ENCODE data around the gene SLC66A2. TPM values are rescaled to one million over a fixed set of nuclear protein-coding genes. Genes with fewer than 3 reads are reported as not detected.

SLC66A2 gene
- total RNA-seq, 1 donor from 2014 or later, result 28.1 TPM

DNA sequence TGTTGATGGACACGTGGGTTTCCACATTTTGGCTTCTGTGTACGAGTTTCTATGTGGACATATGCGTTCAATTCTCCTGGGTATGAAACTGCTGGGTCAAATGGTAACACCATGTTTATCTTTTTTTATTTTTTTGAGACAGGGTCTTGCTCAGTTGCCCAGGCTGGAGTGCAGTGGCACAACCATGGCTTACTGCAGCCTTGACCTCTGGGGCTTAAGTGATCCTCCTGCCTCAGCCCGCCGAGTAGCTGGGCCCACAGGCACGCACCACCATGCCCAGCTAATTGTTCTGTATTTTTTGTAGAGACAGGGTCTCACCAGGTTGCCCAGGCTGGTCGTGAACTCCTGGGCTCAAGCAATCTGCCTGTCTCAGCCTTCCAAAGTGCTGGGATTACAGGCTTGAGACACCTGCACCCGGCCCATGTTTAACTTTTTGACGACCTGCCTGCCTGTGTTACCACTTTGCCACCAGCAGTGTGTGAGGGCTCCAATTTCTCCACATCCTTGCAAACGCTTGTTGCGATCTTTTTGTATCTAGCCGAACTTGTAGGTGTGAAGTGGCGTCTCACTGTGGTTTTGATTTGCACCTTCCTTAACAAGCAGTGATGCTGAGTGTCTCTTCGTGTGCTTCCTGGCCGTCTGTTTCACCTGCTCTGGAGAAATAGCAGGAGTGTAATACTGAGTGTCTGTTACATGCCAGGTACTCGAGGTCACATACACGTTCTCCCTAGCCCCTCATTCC, 19.9 kb upstream of the SLC66A2 start:
- DNase-seq (ENCODE audit: low read depth), result no peak
- TF ChIP-seq, protein P1, sequence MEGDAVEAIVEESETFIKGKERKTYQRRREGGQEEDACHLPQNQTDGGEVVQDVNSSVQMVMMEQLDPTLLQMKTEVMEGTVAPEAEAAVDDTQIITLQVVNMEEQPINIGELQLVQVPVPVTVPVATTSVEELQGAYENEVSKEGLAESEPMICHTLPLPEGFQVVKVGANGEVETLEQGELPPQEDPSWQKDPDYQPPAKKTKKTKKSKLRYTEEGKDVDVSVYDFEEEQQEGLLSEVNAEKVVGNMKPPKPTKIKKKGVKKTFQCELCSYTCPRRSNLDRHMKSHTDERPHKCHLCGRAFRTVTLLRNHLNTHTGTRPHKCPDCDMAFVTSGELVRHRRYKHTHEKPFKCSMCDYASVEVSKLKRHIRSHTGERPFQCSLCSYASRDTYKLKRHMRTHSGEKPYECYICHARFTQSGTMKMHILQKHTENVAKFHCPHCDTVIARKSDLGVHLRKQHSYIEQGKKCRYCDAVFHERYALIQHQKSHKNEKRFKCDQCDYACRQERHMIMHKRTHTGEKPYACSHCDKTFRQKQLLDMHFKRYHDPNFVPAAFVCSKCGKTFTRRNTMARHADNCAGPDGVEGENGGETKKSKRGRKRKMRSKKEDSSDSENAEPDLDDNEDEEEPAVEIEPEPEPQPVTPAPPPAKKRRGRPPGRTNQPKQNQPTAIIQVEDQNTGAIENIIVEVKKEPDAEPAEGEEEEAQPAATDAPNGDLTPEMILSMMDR (conservative IDR thresholded peaks at IDR 0.05; ENCODE audit: low read depth, low read length), result no peak
- H3K4me3 ChIP-seq (ENCODE audit: low read depth, low read length), result no peak overlapping the region

DNA sequence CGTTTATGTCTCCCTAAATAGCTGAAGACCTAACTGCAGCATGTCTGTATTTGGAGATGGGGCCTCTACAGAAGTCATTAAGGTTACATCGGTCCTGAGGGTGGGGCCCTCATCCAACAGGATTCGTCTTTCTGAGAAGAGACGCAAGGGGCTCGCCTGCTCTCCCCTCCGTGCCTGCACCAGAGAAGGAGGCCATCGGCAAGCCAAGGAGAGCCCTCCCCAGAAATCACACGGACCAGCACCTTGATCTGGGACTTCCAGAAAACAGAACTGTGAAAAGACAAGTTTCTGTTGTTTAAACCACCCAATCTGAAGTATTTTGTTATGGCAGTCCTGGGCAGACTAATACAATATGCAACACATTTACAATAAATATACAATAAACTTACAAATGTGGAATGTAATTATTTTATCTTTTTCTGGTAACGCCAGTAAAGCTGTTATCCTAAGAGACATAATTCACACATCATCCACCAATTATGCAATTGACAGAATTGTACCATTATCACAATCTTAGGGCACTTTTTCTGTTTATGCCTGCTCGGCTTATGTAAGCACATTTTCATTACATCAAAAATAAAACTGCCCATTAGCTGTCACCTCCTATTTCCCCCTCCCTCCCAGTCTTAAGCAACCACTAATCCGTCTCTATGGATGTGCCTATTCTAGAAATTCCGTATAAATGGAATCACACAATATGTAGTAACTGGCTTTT, 19.1 kb upstream of the SLC66A2 start:
- no peak overlapping the region for H3K4me3 ChIP-seq (ENCODE audit: low read depth, low read length)
- no peak for DNase-seq (ENCODE audit: low read depth)
- TF ChIP-seq, protein P1 (conservative IDR thresholded peaks at IDR 0.05; ENCODE audit: low read depth, low read length), result no peak

DNA sequence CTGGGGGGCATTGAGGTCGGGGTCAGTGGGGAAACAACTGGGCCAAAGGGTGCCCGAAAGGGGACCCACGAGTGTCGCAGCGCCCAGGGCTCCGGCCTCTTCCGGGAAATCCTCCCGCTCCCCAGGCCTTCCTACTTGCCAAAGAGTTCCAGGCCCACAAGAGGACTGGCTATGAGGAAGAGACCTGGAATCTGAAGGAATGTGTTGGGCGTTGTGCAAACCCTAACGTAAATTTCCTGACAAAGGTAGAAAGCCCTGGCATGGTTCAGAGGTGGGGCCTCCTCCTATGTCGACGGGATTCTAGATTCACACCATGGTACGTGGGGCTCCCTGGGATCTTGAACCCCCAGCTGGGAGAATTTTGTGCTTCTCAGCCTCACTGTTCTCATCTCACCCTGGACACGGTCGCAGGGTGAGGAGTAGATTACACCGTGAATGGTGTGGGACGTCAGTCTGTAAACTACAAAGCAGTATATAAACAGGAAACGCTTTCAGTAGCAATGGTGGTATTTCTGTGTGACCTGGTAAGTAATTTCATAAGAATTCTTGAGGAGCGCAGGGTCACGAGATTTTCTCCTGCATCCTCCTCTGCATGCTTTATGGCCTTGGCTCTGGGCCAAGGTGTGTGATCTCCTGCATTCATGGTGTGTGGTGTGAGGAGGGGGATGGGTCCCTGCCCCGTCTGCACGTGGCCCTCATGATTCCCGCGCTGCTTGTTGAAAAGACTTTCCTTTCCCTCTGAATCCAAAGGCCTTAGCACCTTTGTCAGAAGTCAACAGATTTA, 13.9 kb upstream of the SLC66A2 start:
- peak; percentile 52 for DNase-seq (ENCODE audit: low read depth)
- H3K4me3 ChIP-seq (ENCODE audit: low read depth, low read length), result peak overlapping the region; percentile 88
- TF ChIP-seq, protein P1 (conservative IDR thresholded peaks at IDR 0.05; ENCODE audit: low read depth, low read length), result no peak

DNA sequence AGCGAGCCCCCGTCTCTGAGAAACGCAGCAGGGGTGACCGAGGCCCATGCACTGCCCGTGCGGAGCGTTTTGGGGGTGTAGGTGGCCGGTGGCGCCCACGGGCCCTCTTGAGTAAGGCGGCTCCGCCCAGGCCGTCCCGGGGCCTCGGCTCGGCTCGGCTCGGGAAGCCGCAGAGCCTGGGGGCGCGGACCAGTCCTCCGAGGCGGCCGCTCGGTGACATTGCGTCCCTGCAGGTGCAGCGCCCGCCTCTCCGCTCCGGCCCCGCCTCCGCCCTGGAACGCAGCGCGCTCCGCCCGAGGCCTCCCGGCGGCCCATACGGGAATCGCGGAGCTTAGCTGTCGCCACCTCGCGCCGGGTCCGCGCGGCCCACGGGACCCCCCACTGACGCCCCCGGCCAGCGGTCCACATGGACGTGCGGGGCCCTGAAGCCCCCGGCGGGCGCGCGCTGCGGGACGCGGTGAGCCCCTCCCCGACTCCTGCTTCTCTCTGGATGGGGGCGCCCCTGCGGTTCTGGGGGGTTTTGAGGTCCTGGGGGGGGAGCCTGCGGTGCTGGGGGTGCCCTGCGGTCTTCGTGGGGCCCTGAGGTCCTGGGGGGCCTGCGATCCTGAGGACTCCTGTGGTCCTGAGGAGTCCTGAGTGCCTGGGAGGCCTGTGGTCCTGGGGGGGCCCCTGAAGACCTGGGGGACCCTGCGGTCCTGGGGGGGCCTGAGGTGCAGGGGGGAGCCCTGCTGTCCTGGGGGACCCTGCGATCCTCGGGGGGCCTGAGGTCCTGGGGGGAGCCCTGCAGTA, 13.1 kb upstream of the SLC66A2 start, which contains the start of gene HSBP1L1:
HSBP1L1 (plus strand) TSS at position 314 of the 789 bp plus-strand sequence; CDS start at position 407, 93 bp downstream.
- no peak for DNase-seq (ENCODE audit: low read depth)
- peak within 1 kb of the TSS; percentile 88 for H3K4me3 ChIP-seq (ENCODE audit: low read depth, low read length)
- TF ChIP-seq, protein P1 (conservative IDR thresholded peaks at IDR 0.05; ENCODE audit: low read depth, low read length), result peak; percentile 30

DNA sequence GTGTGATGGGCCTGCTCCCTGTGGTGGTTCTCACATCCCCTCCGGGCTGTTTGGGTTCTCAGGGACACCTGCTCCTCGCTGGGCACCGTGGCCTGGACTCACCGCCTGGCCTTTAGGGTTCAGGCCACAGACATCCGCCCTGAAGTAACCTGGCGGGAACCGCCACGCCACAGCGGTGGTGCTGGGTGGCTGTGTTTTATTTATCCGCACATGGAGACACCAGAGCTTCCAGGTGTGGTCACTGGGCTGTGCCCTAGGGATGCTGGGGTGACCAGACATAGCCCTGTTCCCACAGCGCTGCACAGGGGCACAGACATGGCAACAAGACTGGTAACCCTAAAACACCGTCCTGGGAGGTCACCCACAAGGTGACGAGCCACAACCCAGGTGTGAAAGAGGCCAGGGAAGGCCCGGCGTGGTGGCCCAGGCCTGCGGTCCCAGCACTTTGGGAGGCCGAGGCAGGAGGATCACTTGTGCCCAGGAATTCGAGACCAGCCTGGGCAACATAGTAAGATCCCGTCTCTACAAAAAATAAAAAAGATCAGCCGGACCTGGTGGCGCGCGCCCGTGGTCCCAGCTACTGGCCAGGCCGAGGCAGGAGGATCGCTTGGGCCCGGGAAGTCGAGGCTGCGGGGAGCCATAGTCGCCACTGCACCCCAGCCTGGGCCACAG, 12.3 kb upstream of the SLC66A2 start:
- TF ChIP-seq, protein P1 (conservative IDR thresholded peaks at IDR 0.05; ENCODE audit: low read depth, low read length), result no peak
- H3K4me3 ChIP-seq (ENCODE audit: low read depth, low read length), result peak overlapping the region; percentile 88

More for the DNA sequence above, 12.3 kb upstream of the SLC66A2 start:
- no peak for DNase-seq (ENCODE audit: low read depth)

Measured in epithelial cell of proximal tubule (primary cell).